Measurements from ENCODE around the gene DENND1A.
A peak's percentile ranks its signal among the peaks of the same experiment; 100 is the strongest.
"Not testable (repeated sequence)": the region's sequence is repeated elsewhere in the genome, so short reads cannot be mapped to it uniquely, and the experiment has no call there.

The DENND1A gene, protein sequence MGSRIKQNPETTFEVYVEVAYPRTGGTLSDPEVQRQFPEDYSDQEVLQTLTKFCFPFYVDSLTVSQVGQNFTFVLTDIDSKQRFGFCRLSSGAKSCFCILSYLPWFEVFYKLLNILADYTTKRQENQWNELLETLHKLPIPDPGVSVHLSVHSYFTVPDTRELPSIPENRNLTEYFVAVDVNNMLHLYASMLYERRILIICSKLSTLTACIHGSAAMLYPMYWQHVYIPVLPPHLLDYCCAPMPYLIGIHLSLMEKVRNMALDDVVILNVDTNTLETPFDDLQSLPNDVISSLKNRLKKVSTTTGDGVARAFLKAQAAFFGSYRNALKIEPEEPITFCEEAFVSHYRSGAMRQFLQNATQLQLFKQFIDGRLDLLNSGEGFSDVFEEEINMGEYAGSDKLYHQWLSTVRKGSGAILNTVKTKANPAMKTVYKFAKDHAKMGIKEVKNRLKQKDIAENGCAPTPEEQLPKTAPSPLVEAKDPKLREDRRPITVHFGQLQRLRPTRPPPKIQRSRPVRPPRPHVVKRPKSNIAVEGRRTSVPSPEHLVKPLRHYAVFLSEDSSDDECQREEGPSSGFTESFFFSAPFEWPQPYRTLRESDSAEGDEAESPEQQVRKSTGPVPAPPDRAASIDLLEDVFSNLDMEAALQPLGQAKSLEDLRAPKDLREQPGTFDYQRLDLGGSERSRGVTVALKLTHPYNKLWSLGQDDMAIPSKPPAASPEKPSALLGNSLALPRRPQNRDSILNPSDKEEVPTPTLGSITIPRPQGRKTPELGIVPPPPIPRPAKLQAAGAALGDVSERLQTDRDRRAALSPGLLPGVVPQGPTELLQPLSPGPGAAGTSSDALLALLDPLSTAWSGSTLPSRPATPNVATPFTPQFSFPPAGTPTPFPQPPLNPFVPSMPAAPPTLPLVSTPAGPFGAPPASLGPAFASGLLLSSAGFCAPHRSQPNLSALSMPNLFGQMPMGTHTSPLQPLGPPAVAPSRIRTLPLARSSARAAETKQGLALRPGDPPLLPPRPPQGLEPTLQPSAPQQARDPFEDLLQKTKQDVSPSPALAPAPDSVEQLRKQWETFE

DNA sequence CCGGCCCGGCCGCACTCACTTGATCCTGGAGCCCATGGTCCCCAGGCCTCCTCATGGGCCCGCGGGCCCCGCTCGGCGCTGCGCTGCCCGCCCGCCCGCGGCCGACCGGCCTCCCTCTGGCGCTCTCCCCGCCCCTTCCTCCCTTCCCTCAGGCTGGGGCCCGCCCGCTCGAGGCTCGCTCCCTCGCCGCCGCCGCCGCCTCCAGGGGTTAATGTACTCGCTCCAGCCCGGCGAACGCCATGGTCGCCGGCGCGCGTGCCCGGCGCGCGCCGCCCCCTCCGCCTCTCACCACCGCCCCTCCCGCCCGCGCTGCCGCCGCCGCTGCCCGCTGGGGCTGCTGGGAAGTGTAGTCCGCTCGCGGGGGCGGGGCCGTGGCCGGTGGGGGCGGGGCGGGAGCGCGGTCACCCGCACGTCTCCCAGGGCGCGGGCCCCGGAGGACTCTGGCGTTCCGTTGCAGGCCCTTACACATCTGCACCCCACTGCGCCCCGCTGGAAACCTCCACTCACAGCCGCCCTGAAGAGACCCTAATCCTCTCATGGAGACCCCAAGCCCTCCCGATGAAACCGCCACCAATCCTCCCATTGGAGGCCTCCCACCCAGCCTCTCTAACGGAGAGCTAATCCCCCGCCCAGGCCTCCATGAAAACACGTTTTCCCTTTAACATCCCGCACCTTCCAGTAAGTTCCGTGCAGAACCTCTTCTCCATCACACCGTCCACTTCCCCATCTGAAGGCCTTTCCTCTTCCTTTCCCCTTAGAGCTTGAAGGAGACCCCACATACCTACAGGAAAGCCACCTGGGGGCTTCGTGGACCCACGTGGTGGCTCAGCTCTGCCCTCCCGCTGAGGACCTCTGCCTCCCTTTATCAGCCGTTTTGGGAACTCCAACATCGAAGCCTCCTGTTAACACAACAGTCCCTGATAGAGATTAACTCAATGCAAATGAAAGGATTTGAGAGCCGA is at the start of gene DENND1A:
DENND1A (minus strand) TSS at position 257 of the 962 bp plus-strand sequence; CDS start at position 36, 221 bp downstream.
- peak; percentile 82 for DNase-seq (ENCODE audit: low read depth)

DNA sequence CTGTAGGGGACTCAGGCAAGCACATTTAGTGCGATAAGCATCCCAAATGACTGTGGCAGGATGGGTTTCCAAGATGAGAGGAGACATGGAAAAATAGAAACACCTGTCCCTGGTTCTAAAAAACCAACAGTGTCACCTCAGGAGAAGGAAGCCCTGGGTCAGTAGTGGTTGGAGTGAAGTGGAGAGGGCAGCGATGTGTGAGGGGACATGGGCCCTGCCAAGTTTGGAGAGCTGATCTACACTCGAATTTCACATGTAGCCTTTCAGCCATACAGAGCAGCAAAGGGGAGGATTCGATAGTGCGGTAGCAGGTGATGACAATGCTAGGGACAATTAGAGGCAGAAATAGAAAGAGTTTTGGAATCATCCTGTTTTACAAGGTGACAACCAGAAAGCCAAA is 49.1 kb upstream of the DENND1A start:
- no peak for DNase-seq (ENCODE audit: low read depth)

DNA sequence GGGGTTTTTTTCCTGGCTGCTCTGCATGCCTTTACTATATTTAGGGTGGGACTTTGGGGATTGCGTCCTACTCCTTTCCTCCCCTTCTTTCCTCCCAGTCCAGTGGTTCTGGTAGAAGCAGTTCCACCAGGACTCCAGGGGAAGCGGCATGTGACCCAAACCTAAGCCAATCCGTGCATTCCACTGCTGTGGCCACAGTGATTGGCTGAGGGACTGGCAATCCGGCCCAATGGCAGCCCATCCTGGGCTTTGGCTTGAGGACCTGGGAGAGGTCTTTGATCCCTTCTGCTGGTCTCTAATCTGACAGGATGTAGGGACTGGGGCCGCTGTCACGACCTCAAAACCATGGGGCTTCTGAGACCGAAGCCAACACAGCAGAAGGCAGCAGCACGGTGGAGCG is 46.7 kb upstream of the DENND1A start:
- not testable (repeated sequence) for DNase-seq (ENCODE audit: low read depth)

DNA sequence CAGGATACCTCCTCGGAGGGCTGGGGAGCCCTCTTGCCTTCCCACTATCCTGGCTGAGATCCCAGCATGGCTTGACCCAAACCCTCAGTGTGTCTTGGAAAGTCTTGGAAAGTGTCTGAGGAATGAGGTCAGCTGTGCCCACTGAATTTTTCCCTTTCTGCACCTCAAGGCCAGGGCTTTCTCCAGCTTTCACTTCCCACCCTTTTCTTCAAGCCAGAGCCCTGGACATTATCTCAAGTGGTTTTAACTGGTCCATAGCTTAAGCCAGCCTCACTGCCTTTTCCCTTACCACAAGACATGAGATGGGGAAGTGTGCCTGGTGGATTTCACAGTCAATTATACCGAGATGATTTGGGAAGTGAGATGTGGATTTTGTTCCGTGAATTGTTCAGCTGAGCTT is 45.9 kb upstream of the DENND1A start:
- DNase-seq (ENCODE audit: low read depth) = no peak

DNA sequence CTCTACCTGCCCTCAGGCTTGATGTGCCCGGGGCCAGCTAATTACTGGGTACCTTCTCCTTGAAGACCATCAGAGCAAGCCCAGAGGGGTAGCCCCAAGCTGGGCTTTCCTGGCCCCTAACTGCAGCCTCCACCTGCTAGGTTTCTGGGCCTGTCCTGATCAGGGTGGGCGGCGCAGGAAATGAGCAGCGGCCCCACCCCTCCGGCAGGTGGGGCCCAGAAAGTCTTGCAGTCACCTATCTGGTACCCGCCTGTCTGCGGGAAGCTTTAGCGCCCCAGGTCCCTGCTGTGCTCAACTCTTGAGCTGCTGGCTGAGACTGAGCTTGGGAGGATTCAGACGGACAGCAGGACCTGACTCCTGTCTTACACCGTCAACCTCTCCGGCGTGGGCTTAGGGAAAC is 44.5 kb upstream of the DENND1A start:
- DNase-seq (ENCODE audit: low read depth) = no peak

DNA sequence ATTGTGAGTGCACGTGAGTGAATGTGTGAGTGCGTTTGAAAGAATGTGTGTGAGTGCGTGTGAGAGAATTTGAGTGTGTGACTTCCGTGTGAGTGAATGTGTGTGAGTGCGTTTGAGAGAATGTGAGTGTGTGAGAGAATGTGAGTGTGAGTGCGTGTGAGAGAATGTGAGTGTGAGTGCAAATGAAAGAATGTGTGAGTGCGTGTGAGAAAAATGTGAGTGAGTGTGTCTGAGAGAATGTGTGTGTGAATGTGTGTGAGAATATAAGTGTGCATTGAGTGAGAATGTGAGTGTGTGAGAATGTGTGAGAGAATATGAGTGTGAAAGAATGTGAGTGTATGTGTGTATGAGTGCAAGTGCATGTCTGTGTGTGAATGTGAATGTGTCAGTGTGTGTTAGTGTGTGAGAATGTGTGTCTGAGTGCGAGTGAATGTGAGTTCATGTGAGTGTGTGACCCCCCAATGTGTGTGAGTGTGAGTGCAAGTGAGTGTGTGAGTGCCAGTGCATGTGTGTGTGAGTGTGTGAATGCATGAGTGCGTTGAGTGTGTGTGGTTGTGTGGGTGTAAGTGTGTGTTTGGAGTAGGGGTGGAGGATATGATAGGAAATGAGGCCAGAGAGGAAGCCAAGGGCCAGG is 43.8 kb upstream of the DENND1A start:
- DNase-seq (ENCODE audit: low read depth) = no peak

DNA sequence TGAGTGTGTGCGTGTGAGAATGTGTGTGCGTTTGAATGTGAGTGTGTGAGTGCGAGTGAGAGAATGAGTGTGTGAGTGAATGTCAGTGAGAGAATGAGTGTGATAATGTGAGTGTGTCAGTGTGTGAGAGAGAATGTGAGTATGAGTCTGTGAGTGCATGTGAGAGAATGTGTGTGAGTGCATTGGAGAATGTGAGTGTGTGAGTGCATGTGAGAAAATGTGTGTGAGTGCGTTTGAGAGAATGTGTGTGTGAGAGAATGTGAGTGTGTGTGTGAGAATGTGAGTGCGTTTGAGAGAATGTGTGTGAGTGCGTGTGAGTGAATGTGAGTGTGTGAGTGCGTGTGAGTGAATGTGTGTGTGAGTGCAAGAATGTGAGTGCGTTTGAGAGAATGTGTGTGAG is 42.7 kb upstream of the DENND1A start:
- no peak for DNase-seq (ENCODE audit: low read depth)

DNA sequence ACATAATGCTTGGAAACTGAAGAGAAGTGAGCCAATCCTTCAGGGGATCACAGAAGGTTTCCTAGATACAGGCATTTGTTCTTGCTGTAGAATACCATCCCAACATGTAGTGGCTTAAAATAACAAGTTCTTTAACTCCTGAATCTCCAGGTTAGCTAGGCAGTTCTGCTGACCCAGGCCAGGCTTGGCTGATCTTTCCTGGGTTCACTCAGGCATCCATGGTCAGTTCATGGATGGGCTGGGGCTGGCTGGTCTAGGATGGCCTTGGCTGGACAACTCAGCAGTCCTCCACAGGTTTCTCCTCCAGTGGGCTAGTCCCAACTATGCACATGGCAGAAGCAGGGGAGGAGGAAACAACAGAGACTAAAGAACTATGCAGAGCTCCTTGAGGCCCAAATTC is 37.4 kb upstream of the DENND1A start:
- no peak for DNase-seq (ENCODE audit: low read depth)

DNA sequence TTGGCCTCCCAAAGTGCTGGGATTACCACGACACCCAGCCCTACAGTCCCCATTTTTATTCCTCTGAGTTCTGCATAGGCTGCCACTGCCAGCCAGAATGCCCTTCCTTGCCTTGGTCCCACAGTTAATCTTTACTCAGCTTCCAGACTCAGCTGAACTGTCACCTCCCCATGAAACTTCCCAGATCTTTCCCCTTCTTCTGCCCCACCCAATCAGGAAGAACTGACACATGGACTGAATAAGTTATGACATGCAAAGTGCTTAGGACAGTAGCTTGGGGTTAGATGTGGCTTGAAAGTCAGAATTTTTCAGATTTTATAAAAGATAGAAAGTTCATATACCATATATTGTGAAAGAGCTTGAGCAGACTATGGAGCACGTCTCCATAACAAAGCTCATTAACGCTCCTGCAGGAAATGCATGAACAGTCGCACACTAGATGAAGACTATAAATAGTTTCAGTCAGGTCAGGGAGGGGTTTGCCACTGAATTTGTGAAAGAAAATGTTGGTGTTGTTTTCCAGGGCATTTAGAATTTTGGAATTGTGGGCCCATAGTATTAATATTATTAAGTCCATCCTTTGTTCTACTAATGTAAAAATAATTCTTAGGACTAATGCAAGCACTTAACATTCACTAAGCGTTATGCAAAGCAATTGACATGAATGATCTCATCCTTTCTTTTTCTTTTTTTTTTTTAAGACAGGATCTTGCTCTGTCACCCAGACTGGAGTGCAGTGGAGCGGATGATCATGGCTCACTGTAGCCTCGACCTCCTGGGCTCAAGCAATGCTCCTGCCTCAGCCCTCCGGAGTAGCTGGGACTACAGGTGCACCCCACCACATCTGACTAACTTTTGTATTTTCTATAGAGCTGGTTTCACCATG is 36.1 kb upstream of the DENND1A start:
- no peak for DNase-seq (ENCODE audit: low read depth)

DNA sequence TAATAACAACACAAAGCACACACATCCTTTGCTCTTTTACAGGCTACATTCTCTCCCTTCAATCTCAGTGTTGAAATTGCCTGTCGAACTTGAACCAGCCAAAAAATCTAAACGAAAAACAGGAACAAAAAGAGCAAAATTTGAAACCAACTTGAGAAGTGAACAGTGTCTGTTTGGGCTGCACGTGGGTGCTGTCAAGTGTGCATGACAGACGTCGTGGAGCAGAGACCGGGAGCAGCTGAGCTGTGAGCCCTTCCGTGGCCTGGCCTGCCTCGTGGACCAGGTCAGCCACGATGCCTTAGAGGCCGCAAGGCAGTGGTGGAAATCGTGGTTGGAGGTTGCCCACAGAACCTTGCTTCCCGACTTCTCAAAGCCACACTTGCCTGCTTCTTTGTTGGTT is 34.8 kb upstream of the DENND1A start:
- DNase-seq (ENCODE audit: low read depth) = no peak

DNA sequence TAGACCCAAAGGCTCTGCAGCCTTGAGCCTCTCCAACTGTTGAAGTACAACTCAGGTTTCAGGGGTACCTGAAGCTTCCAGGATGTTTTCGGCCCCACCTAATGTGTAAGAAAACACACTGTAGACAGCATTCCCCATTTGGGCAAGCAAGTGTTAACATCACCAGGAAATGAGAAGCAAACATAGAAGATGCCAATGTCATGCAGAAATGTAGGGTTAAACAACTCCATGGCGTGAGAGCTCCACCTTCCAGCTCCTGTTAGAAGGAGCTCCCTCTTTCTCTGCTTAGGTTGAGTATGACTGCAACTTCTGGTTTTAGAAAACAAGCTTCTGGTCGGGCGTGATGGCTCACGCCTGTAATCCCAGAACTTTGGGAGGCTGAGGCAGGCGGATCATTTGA is 31.0 kb upstream of the DENND1A start:
- no peak for DNase-seq (ENCODE audit: low read depth)

DNA sequence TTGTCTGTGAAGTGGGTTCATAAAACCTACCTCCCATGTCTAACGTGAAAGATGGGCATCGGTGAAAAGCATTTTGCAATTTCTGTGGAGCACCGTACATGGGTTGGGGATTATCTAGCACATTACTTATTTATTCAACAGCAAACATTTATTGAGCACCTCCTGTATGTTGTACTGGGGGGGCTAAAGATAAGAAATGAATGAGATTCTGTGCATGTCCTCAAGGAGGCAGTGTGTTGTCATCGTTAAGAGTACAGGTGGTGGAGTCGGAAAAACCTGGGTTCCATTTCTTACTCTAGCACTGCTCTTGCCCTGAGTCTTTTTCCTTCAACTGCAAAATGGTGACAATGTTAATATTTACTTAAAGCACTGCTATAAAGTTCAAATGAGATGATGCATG is 30.4 kb upstream of the DENND1A start:
- no peak for DNase-seq (ENCODE audit: low read depth)

DNA sequence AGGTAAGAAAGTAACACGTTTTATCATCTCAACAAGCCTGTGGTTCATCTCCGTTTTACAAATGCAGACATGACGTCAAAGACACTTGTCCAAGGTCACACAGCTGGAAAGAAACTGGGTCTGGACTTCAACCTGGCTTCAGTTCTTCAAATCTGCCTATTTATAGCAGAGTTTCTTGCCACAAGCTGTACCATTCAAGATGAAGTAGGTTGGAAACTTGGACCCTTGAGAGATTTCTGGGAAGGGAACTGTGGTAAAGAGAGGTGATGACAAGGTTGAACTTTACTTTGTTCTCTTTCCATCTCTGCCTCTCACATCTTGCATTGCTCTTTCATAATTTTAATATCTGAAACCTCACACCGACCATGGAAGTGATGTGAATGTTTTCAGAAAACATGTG is 29.9 kb upstream of the DENND1A start:
- no peak for DNase-seq (ENCODE audit: low read depth)

DNA sequence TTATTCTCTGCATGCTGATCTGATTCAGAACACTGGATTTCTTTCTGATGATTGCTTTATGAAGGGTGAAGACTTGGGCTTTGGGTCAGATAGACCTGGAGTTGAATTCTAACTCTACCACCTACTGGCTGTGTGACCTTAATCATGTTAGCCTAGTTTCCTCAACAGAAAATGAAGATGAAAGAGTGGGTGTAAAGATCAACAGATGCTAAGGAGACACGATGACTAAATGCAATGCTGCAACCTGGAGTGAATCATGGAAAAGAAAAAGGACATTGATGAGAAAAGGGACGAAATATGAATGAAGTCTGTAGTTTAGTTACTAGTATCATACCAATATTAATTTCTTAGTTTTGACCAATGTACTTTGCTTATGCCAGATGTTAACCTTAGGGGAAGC is 27.8 kb upstream of the DENND1A start:
- DNase-seq (ENCODE audit: low read depth) = no peak

DNA sequence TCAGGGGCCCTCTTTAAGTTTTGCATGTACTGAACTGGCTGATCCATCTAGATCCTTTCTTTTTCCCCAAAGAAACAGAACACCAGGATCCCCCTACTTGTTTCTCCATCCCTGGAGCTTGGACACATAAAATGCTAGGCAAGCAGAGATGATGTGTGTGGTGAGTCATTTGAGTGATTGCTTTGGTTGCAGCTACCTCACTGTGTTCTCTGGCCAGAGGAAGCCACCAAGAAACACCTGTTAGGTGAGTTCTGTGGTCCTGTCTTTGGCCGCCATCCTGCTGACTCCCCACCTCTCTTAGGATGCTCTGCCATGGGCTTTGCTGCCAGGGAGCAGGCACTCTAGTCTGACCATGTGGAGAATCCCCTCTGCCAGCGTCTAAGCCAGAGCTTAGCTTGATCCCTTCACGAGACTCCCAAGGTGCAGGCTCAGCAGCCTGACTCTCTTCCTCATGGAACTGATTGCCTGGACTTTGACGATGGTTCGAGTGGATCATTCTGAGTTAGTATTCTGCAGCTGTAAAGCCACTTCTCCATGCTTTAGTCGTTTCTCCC is 27.3 kb upstream of the DENND1A start:
- DNase-seq (ENCODE audit: low read depth) = no peak

DNA sequence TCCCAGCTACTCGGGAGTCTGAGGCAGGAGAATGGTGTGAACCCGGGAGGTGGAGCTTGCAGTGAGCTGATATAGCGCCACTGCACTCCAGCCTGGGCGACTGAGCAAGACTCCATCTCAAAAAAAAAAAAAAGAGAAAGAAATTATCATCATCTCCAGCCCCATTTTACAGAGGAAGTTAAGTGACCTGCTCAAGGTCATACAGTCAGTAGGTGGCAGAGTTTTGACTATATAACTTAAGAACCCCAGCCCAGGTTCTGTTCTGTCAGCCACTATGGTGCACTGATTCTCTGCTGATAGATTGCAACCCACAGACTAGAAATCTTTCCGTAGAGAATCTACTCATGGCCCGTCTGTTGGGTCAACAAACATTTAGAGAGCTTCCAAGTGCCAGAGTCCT is 25.7 kb upstream of the DENND1A start:
- no peak for DNase-seq (ENCODE audit: low read depth)

DNA sequence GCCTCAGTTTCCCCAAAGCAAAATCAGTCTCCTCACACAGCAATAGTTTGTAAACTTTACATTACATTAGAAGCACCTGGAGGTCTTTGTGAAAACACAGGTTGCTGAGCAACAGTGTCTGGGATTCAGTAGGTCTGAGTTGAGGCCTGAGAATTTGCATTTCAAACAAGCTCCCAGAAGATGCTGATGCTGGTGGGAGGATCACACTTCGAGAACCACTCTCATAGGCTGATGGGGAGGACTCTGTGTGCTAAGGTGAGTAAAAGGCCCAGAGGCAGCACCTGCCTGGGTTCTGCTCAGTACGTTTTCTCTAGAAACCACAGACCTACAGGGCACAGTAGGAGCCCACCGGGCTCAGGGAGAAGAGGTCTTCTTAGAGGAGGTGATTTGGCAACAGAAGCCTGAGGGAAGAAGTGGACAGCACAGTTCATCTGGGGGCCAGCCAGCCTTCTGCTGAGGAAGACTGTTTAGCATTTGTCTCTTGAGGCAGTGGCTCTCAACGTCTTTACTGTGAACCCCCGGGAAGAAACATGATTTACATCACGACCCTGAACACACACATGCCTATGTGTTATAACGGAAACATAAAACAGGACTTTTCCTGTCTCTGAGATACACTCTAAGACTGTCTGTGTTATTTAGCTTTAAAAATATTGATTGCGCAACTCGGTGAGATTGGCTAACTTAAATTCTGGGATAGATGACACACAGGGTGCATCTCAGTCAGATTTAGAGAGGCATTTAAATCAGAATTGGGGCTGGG is 24.8 kb upstream of the DENND1A start:
- DNase-seq (ENCODE audit: low read depth) = no peak

DNA sequence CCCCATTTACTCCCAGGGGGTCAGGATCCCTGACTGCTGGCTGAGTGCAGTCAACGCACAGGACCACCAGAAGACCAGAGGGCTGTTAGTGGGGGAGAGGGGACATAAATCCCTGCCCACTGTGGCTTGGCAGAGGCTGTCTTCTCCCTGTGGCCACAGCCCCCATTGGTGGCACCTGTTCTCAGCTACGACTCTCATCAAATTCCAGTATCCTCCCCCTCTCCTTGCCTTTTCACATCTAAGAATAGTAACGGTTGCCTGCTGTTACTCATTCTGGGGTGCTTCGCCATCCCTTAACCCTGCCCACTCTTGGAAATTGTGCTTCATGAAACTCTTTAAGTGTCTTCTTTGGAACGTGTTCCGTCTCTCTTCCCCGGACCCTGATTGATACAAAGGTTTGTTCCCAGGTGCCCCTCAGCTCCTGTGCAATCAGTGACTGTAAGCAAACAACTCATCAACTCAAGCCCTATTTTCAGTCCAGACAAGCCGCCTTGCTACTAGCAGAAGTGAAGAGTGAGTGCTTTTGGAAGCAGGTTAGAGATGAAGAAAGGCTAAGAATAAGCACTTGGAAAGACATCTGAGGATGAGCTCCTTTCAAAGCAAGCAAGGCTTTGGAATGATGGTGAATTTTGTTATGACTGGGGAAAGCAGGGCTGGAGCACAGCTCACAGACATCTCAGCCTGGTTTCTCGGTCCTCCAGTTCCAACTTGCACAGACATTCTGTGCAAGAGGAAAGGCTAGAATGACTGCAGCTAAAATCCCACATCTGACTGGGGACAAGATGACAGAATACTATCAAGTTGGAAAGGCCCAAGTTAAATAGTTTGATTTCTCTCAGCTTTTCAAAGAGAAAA is 22.9 kb upstream of the DENND1A start:
- no peak for DNase-seq (ENCODE audit: low read depth)

Data from activated T-helper 9 cell treated with anti-CD3 and anti-CD28 coated beads, Interleukin-2, amount 50 U/mL, for 16 hours (primary cell).